ENCODE measurements around the gene BOLL.
"Not testable (repeated sequence)": the region's sequence is repeated elsewhere in the genome, so short reads cannot be mapped to it uniquely, and the experiment has no call there.

Gene BOLL, protein sequence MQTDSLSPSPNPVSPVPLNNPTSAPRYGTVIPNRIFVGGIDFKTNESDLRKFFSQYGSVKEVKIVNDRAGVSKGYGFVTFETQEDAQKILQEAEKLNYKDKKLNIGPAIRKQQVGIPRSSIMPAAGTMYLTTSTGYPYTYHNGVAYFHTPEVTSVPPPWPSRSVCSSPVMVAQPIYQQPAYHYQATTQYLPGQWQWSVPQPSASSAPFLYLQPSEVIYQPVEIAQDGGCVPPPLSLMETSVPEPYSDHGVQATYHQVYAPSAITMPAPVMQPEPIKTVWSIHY

DNA sequence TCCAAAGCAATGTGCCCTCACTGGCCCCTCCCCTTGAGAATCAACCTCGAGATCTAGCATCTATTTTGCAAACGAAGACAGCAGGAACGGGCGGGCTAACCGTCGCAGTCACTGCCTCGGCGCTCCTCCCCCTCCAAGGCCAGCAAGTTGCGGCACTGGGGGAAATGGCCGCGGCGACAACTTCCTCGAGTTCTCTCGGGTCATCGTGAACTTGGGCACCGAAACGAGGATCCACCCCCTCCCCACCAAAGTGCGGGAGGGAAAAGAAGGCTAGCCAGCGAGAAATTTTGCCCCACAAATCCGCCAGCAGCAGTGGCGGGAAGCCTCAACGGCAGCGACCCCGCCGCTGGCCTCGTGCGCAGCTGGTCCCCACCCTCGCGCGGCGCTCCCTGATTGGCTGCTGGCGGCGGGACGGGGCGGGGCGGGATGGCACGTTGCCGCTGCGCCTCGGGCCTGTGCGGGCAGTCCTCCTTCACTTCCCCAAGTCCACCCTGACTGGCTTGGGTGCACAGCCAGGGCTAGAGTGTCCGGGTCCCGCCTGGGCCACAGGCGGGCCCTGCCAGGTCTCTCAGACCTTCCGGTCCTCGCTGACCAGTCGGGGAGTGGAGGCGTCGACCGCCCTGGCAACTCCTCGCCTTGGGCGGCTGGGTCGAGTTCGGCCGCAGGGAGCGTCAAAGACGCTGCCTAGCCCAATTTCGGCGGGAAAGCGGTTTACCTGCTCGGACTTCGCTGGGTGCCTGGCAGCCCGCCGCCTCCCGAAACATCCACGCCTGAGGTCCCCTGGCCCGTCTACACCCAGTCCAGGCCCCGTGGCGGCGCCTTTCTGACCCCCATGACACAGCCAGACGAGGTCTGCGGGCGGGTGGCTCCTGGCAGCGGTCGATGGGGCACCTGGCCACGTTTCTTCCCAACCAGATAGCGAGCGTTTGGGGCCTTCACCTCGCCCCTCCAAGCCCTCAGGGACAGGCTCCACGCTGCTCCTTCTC, at the start of gene BOLL:
BOLL (minus strand) TSS at position 364 of the 986 bp plus-strand sequence. CDS start 3,469 bp downstream, outside the sequence.
- no peak for DNase-seq (ENCODE audit: low read depth in 2 of 2)

DNA sequence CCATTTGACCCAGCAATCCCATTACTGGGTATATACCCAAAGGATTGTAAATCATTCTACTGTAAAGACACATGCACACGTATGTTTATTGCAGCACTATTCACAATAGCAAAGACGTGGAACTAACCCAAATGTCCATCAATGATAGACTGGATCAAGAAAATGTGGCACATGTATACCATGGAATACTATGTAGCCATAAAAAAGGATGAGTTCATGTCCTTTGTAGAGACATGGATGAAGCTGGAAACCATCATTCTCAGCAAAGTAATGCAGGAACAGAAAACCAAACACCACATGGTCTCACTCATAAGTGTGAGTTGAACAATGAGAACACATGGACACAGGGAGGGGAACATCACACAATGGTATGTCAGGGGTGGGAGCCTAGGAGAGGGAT, 49.7 kb upstream of the BOLL start:
- DNase-seq (ENCODE audit: low read depth in 2 of 2) = not testable (repeated sequence)

DNA sequence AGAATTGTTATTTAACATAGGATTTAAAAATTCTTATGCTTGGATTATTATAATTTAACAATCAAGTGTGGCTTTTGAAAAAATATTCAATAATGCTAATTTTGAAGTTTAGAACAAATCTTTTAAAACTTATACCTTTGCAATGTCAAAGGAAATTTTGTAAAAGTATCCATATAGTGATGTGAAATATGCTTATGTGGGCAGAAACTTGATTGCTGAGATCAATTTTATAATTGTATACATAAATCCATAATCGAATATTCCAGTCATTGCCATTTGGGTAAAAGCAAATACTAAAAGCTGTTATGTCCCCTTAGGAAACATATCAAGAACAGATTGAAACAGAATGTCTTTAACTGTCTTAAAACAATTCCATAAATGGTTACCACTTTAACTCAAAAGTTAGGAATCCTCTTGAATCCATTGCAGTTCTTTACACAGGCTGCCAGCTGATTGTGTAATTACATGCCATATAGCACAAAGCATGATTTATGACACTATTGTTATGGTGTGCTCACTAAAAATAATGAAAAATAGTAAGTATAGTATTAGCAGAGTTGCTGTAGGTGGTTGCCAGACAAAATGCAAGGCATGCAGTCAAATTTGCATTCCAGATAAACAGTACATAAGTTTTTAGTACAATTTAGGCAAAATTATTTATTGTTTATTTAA, 43.5 kb upstream of the BOLL start:
- no peak for DNase-seq (ENCODE audit: low read depth in 2 of 2)

DNA sequence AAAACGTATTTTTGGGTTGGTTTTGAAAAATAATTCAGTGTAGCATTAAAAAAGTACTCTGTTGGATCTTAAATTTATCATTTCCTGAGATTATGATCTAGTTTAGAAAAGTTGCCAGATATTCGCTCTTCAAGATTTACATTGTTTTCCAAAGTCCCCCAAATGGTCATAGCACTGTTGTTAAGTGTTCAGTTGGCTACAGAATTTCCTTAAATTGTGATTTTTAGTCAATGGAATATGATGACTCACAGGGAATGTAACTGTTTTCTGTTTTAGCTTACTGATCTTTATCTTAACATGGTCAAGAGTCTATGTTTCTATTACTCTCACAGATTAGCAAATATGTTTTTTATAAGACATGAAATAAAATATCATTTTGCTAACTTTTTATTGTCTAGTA, 42.5 kb upstream of the BOLL start:
- no peak for DNase-seq (ENCODE audit: low read depth in 2 of 2)

DNA sequence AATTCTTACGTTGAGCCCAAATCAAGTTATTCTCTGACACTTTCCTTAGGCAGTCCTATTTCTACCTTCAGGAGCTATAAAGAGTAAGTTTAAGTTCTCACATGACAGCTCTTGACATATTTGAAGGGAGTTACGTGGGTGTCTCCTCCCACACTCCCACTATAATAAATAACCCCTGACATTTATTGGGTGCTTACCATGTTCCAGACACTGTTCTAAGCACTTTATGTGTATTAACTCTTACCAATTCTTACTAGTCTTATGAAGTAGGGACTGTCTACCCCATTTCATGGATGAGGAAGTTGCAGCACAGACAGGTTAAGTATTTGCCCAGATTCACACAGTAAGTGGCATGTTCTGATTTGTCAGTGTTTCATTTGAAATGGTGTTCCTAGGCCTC, 37.2 kb upstream of the BOLL start:
- DNase-seq (ENCODE audit: low read depth in 2 of 2) = no peak

DNA sequence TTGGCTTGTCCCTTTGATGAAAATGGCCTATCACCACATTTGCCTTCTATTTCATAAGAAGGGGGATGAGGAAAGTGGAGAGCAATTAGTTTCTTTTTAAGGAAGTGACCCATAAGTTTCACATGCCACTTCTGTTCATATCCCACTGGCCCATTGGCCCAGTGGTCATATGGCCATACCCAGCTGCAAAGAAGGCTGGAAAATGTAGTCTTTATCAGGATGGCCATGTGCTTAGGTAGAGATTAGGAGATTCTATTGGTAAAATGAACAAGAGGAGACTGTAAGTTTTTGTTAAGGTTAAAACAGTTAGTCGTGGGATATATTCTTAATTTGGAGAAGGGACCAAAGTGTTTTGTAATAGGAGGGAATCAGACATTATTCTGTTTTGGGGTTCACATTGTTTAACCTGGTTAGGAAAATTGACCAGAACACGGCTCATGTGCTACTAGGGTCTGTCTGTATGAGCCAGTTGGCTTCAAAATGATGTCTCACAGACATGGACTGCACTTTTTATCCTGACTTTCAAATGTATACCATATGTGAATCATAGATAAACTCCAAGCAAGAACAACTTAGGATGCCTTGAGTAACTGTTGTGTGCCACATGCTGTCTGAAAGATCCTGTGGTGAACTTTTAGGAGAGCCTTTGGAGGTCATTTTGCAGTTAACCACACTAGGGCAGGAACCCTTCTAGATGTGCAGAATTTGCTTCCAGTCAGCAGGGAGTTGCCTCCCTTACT, 36.6 kb upstream of the BOLL start:
- no peak for DNase-seq (ENCODE audit: low read depth in 2 of 2)

DNA sequence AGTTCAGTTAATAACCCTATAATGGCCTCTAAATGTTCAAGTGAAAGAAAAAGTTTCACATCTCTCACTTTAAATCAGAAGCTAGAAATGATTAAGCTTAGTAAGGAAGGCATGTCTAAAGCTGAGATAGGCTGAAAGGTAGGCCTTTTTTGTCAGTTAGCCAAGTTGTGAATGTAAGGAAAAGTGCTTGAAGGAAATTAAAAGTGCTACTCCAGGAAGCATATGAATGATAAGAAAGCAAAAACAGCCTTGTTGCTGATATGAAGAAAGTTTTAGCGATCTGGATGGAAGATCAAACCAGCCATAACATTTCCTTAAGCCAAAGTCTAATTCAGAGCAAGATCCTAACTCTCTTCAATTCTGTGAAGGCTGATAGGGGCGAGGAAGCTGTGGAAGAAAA, 29.4 kb upstream of the BOLL start:
- DNase-seq (ENCODE audit: low read depth in 2 of 2) = no peak

DNA sequence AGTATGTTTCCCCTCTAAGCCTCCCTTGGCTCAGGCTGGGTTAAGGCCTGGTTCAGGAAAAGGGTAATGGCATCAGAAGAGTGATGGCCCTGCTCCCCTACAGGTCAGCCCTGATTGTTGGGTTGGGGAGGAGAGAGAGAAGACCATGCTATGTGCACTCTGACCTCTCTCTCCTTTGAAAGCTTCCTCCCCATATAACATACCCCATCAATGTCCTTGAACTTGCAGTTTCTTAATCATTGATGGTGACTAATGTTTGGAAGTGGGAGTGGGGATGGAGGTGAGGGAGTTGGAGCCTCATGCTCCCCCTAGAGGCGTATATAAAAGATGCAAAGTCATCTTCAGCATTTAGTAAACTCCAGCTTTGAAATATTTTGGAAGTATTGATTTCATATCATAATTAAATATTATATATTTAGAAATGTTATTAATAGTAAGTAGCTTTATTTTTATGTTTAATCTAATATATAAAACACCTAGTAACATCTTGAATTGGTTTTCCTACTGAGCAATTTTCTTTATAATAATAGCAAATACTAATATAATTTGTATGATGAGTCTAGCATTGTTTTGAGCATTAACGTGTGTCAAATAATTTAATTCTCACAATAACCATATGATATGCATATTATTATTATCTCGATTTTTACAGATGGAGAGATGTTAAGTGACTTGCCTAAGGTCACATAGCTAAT, 28.1 kb upstream of the BOLL start:
- DNase-seq (ENCODE audit: low read depth in 2 of 2) = no peak

DNA sequence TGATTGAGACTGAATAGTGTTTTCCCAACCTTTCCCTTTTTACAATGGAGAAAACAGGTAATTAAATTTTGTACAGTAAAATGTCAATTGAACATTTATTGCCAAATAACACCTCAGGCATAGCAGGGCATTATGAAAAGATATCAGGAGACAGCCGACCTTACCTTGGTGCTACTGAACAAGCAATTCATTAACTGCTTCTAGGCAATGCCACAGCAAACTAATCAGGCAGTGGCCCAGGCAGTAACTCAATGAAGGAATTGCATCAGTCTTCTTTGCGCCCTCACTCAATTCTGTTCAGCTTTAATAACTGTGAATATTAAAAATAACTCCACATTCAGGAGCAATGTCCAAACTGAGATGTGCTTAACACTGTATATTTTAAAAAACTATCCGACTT, 25.4 kb upstream of the BOLL start:
- DNase-seq (ENCODE audit: low read depth in 2 of 2) = no peak

DNA sequence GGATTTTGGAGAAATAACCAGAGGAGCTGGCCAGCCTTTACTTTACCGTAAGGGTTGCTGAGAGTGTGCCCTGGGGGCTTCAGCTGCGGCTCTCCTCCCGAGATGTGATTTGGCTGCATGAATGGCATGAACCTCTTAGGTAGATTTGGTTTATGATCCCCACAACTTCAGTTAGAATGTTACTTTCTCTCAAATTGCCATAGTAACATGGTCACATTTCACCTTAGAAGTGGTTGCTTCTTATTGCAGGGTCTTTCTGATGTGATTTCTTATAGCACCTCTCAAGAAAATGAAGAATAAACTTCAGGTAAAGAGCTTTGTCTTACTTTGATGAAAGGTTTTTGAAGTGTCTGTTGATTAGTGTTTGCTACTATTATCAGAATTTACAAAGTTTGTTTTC, 24.9 kb upstream of the BOLL start:
- DNase-seq (ENCODE audit: low read depth in 2 of 2) = no peak

DNA sequence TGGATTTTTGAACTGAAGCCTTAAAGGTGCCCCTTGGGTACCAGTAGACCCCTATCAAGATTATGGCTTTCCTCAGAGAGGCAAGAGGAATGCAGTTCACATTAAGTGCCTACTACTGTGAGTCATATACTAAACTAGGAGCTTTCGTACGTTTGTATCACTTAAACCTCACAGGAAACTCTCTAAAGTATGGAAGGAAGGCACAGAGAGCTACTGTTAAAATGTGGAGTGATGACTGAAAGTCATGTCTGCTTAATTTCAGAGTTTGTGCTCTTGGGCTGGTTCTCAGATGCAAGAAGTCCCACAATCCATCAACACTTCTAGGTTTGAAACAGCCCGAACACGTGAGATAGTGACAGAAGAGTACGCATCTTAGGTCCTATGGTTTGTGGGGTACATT, 23.9 kb upstream of the BOLL start:
- DNase-seq (ENCODE audit: low read depth in 2 of 2) = no peak

DNA sequence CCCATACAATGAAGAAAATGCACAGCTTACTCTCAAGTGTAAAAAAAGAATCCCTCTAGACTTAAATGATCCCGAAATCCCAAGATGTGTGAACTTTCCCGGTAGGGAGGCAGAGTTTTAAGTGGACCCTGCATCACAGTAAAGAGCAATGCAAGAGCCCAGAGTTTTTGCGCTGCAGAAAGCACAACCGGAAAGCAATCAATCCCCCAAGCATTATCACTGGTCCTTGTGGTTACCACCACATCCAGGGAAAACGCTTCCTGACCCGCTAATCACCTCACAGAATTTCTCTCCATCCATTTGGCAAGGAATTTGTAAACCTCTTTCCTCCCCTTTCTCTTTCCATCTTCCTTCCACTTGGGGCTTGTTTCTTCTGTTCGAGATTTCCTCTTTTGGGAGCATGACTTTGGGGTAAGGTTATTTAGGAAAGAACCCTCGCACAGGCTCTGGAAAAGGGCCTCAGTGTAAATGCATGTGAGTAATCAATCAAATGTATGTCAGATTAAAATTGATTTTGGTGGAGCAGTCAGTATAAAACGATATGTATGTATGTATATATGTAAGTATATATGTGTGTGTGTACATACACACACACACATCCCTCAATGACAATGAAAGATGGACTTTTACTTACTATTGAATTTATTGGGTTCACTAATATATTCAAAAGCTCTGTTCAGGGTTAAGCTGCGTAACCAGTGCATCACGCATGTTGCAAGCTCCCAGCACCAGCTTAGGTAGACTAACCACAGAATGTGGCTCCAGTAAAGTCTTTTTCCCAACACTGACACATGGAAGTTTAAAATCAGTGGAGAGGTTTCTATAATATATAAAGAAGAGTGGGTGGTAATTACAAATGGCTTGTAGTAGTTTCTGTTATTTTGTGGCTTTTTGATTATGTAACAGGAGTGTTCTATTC, 20.9 kb upstream of the BOLL start:
- no peak for DNase-seq (ENCODE audit: low read depth in 2 of 2)

DNA sequence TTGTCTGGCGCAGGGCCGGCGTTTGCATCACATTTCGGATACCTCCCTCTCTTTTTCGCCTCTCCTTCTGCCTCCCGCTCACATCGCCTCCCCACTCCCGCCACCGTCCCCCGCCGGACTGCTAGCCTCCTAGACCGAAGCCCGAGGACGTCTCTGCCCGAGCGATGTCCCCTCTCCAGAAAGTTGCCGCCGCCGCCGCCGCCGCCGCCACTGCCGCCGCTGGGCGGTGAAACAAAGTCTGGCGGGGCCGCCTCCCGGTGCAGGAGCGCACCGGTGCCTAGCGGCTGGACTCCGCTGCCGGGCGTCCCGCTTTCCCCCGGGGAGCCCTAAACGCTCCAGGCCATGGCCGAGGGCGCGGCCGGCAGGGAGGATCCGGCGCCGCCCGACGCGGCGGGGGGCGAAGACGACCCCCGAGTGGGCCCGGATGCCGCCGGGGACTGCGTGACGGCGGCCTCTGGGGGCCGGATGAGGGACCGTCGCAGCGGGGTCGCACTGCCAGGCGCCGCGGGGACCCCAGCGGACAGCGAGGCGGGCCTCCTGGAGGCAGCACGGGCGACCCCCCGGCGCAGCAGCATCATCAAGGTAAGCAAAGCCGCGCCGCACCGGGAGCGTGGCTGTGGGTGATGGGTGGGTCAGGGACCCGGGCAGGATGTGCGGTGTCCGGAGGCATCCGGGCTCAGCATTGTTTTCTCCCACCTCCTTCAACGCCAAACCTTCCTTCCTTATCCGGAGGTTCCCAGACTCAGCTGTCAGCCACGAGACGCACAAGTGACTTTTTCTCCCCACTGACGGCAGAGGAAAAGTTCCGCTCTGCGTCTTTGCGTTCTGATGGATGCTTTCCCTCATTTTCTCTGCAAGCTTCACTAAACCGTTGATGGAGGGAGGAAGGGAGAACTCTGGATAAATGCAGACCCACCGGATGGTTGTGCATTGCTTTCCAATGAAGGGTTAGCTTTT, 19.9 kb upstream of the BOLL start:
- peak in 1 of 2 donors; percentile 12 for DNase-seq (ENCODE audit: low read depth in 2 of 2)

DNA sequence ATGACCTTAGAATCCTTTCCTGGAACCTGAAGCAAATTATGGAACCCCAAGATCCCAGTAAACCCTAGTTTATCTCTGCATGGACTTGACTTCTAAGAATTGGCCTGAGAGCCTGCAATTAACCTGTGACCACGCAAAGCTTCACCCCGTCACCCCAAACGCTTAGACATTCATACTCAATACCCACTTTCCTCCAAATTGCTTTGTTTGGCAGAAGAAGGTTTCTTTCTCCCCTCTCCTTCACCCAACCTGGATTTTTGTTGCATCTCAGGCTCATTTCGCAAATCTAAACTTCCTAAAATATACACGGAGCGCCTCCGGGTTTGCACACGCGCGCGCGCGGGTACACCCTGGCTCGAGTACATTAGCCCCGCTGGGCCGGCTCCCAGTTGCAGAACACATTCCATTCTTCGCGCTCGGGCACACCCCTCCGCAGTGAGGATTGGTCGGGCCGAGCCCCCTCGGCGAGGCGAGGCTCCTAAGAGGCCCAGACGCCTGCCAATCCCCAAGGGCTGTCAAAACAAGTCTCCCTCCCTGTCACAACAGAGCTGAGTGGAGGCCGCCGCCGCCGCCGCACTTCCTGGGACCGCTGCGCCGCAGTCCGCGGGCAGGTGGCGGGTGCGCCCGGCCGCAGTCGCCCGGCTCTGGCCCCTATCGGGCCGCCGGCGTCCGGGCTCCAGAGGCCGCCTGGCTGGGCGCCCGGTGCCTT, 19.1 kb upstream of the BOLL start, which contains the start of gene PLCL1:
PLCL1 (plus strand) TSS at position 545 of the 709 bp plus-strand sequence.
- DNase-seq (ENCODE audit: low read depth in 2 of 2) = peak; percentile 83 to 84

DNA sequence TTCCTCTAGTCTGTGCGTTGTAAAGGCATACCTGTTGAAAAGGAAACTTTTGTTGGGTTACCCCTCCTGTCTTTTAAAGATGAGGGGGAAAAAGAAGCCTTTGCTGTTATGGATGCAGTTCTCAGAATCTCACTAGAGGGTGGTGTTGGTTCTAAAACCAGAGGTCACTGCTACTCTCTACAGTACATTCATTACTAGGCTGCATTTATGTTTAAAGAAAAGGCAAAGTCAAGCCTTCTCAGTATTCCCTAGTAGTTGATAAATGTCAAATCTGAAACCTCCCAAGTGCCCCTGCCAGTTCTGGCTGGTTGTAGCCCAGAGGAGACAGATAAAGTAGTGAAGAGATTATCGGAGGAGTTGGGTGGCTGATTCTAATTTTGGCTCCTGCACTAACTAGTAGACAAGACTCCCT, 17.9 kb upstream of the BOLL start:
- DNase-seq (ENCODE audit: low read depth in 2 of 2) = no peak

DNA sequence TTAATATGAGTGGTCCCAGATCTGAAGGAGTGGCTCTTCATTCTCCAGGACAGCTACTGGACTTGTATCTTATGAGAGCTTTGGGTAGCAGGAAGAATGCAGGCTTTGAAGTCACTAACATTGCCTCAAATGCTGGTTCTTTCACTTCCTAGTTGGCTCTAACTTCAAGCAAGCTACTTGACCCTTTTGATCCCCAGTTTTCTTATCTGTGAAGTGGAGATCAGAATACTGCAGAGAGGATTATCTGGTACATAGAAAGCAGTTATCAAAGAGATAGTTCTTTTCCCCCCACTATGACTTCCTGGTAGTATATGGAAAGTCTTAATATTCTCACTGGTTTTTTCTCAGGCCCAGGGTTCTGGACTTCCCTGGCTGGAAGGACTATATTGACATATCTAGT, 15.9 kb upstream of the BOLL start:
- DNase-seq (ENCODE audit: low read depth in 2 of 2) = no peak

DNA sequence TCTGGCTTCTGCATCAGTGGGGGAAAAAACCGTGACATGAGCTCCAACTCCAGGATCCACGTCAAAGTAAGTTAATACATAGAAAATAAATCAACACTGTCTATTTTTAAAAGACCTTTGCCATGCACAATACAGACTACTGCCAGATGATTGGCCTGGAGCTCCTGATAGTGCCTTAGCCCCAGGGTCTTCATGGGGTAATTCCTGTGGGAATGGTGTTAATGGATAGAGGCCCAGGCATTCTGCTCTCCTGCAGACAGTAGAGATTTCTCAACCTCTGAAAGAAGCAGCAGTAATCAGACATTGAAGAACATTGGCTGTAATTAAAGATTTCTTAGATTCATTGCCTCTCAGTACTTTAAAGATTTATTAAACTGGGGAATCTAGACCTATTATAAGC, 15.0 kb upstream of the BOLL start:
- DNase-seq (ENCODE audit: low read depth in 2 of 2) = no peak

DNA sequence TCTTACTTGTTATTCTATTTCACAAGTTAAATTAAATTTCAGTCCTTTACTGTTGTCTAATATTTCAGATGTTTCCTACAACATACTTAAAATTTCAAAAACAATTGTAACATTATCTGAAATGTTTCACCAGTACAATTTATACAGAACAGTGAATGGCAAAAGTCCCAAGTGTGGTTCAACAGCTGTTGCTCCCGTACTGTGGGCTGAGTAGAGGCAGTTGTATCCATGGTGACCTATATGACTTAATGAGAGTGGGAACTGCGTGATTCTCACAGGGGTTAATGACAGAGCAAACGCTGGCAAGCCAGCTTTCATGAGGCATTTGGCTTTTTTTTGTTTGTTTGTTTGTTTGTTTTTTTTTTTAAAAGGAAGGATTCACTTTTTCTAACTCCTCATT, 13.9 kb upstream of the BOLL start:
- no peak for DNase-seq (ENCODE audit: low read depth in 2 of 2)
